WTC11 (cell line): ENCODE results near the gene ADM.
A peak's percentile ranks its signal among the peaks of the same experiment; 100 is the strongest.

Experiments
- SP1 ChIP-seq: sonication (generic); formaldehyde crosslinking; conservative IDR thresholded peaks from 2 replicates; pipeline ENCODE4 v1.8.1; 2022; ENCODE audit warnings: missing genetic modification reagents
- ZNF121 ChIP-seq: sonication (generic); formaldehyde crosslinking; IDR thresholded peaks from 2 replicates; pipeline ENCODE4 v1.8.0; 2023; ENCODE audit warnings: missing genetic modification reagents
- ZNF232 ChIP-seq: sonication (generic); formaldehyde crosslinking; IDR thresholded peaks from 2 replicates; pipeline ENCODE4 v1.8.0; 2022; ENCODE audit warnings: mild to moderate bottlenecking, missing genetic modification reagents
- TF ChIP-seq, protein P1 (sequence below): fragments of 200-600 bp; IDR thresholded peaks from 2 replicates; pipeline ENCODE4 v1.8.0; 2022; ENCODE audit warnings: antibody characterized with exemption

DNA sequence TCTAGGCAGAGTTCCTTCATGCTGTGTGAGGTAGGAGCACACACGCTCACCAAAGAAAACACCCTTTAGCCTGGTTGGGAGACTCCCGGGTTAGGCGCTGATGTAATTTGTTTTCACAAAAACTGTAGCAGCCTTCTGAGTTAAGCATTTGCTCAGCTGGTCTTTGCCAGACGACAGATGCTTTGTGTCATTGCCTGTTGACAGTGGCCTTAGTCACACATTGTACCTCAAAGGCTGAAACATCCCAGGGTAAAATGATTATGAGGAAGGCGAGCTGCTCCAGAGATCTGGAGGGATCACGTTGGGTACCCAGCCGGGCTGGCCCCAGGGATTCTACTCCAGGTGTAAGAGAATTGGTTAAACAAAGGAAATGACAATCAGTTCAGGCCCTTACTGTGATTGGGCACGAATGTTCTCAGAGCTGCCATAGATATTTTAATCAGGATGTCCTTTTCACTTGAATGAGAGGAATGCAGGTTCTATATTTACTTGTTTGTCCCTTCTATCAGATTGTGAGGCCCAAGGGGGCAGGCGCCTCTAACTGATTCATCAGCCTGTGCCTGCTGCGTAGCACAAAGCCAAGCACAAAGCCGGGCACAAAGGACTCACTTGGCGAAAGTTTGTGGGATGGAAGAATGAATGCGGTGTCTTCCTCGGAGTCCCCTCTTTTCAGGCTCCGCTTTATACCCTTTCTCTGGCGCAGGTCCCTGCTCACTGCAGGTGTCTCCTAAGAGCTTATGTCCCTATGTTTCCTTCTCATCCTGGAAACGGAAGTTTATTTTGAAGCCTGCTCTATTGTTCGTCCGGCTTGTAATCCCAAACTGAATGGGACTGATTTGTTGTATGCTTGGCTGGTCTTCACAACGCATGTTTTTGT, 47.1 kb downstream of the ADM start:
- TF ChIP-seq, protein P1, sequence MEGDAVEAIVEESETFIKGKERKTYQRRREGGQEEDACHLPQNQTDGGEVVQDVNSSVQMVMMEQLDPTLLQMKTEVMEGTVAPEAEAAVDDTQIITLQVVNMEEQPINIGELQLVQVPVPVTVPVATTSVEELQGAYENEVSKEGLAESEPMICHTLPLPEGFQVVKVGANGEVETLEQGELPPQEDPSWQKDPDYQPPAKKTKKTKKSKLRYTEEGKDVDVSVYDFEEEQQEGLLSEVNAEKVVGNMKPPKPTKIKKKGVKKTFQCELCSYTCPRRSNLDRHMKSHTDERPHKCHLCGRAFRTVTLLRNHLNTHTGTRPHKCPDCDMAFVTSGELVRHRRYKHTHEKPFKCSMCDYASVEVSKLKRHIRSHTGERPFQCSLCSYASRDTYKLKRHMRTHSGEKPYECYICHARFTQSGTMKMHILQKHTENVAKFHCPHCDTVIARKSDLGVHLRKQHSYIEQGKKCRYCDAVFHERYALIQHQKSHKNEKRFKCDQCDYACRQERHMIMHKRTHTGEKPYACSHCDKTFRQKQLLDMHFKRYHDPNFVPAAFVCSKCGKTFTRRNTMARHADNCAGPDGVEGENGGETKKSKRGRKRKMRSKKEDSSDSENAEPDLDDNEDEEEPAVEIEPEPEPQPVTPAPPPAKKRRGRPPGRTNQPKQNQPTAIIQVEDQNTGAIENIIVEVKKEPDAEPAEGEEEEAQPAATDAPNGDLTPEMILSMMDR, result no peak
- TF ChIP-seq SP1 (CRISPR knock-in tag) (peak; percentile 29; the same call in 1 of the 2 replicates), ZNF232 (CRISPR knock-in tag) (no peak), ZNF121 (CRISPR knock-in tag) (no peak)
